Measurements from ENCODE around the gene POLG. TPM values are rescaled to one million over a fixed set of nuclear protein-coding genes. Genes with fewer than 3 reads are reported as not detected.
A peak's percentile ranks its signal among the peaks of the same experiment; 100 is the strongest.

POLG gene
- total RNA-seq, 4 donors from 2014 or later, result 61.1 to 110 (median 82.6) TPM

- WGBS, 2 donors, result 4% methylated on average over 66 to 90 of the region's 90 CpGs
Observed at GRCh38 chr15:89367485-89368451, 33.1 kb upstream of the POLG start.

GRCh38 chr15:89366656-89367393 lies 32.2 kb upstream of the POLG start:
- intact Hi-C loops (cut with DNase I; ENCODE audit: low total_unique reads), result no loop called here
- 19 to 20% methylated on average over 21 of the region's 21 CpGs for WGBS, 2 donors
- TF ChIP-seq POLR2A (IDR thresholded peaks at IDR 0.05) (no peak), CTCF (IDR thresholded peaks at IDR 0.05) (no peak)
- DNase-seq (ENCODE audit: low spot score in 2 of 2), result no peak
- H3K4me3 ChIP-seq (ENCODE audit: low read depth, poor library complexity, severe bottlenecking), result no peak overlapping the region

More at GRCh38 chr15:89367485-89368451, 33.1 kb upstream of the POLG start:
- no peak overlapping the region for H3K4me3 ChIP-seq (ENCODE audit: low read depth, poor library complexity, severe bottlenecking)
- TF ChIP-seq POLR2A (IDR thresholded peaks at IDR 0.05) (no peak), CTCF (IDR thresholded peaks at IDR 0.05) (no peak)
- intact Hi-C loops (cut with DNase I; ENCODE audit: low total_unique reads), result no loop called here
- DNase-seq (ENCODE audit: low spot score in 2 of 2), result no peak

- intact Hi-C loops (cut with DNase I; ENCODE audit: low total_unique reads), result no loop called here
- TF ChIP-seq CTCF (IDR thresholded peaks at IDR 0.05), result no peak
- no peak for TF ChIP-seq POLR2A (IDR thresholded peaks at IDR 0.05)
- H3K4me3 ChIP-seq (ENCODE audit: low read depth, poor library complexity, severe bottlenecking), result no peak overlapping the region
- 13 to 15% methylated on average over 22 of the region's 22 CpGs for WGBS, 2 donors
- no peak for DNase-seq (ENCODE audit: low spot score in 2 of 2)
Observed at GRCh38 chr15:89365462-89366065, 30.9 kb upstream of the POLG start.

- TF ChIP-seq CTCF (IDR thresholded peaks at IDR 0.05) (no peak), POLR2A (IDR thresholded peaks at IDR 0.05) (no peak)
- WGBS, 2 donors, result 18 to 27% methylated on average over 9 to 13 of the region's 13 CpGs
- DNase-seq (ENCODE audit: low spot score in 2 of 2), result no peak
- no peak overlapping the region for H3K4me3 ChIP-seq (ENCODE audit: low read depth, poor library complexity, severe bottlenecking)
- intact Hi-C loops (cut with DNase I; ENCODE audit: low total_unique reads), result no loop called here
Observed at GRCh38 chr15:89364741-89365450, 30.3 kb upstream of the POLG start.

GRCh38 chr15:89364341-89364740 lies 29.7 kb upstream of the POLG start:
- TF ChIP-seq POLR2A (IDR thresholded peaks at IDR 0.05) (no peak), CTCF (IDR thresholded peaks at IDR 0.05) (no peak)

More at GRCh38 chr15:89364341-89364740, 29.7 kb upstream of the POLG start:
- intact Hi-C loops (cut with DNase I; ENCODE audit: low total_unique reads), result no loop called here
- no peak overlapping the region for H3K4me3 ChIP-seq (ENCODE audit: low read depth, poor library complexity, severe bottlenecking)
- DNase-seq (ENCODE audit: low spot score in 2 of 2), result peak in 1 of 2 donors; percentile 29
- WGBS, 2 donors, result 13 to 19% methylated on average over 6 of the region's 6 CpGs

Data from lower leg skin (tissue), 4 donors.